ENCODE results near the gene RAB3IL1.
A peak's percentile ranks its signal among the peaks of the same experiment; 100 is the strongest.

DNA sequence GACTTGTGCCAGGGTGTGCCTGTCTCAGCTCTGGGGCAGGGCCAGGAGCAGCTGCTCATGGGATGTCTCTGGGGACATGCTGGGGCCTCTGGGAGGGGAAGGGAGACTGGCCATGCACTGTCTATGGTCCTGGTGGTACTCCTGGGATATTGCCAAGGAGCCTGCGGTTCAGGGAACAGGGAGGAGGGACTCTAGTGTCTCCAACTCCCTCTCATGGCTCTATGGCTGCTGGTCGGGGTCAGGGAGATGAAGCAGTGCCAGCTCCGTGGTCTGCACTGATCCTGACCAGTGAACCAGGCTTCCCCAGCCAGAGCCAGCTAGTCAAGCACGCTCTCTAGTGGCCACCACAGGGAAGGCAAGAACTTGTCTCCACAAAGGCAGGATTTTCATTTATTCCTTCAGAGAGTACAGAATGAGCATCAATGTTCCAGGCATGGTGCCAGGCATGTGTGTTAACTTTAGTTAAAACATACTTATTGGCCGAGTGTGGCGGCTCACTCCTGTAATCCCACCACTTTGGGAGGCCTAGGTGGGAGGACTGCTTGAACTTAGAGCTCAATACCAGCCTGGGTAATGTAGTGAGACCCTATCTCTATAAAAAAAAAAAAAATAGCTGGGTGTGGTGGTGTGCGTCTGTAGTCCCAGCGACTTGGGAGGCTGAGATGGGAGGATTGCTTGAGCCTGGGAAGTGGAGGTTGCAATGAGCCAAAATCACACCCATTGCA, 30.3 kb upstream of the RAB3IL1 start:
- TF ChIP-seq CTCF (IDR thresholded peaks at IDR 0.05) (peak; percentile 70 to 97 (median 94)), POLR2A (IDR thresholded peaks at IDR 0.05) (no peak)

All from body of pancreas (tissue), 4 donors.